Caco-2 (cell line): ENCODE results near the gene EEIG1. TPM values are rescaled to one million over a fixed set of nuclear protein-coding genes. Genes with fewer than 3 reads are reported as not detected.

Experiments used
- BruUV-seq: library from RNA; stranded (reverse); fragments of 400-500 nt; replicated peaks from 2 replicates; lab custom pipeline; 2021; lab: Mats Ljungman, UMichigan
- CTCF ChIA-PET: fragments of 300-600 bp; sonication (Branson Sonifier 250); formaldehyde crosslinking; loops from one replicate; lab custom pipeline; 2022; ENCODE audit warnings: antibody characterized with exemption; lab: Charles Lee
- POLR2A ChIA-PET: fragments of 300-600 bp; sonication (Branson Sonifier 250); formaldehyde crosslinking; loops from one replicate; lab custom pipeline; 2022; ENCODE audit warnings: antibody characterized with exemption; lab: Charles Lee
- DNase-seq, 2 experiments: peaks; one replicate each; pipeline versions ENCODE4 v3.0.0 to v3.0.0-alpha.2; 2020 to 2022
- H3K27me3 ChIP-seq: replicated peaks from 2 replicates; pipeline ENCODE4 v1.6.0; 2011; ENCODE audit warnings: low read length; ENCODE audit not compliant: control insufficient read depth, insufficient read depth
- H3K36me3 ChIP-seq: 2 replicates; pipeline ENCODE4 v1.5.1; 2011; ENCODE audit warnings: low read length; ENCODE audit not compliant: control insufficient read depth, insufficient read depth
- H3K4me1 ChIP-seq: fragments of 250-450 bp; sonication (Bioruptor Pico); 2 replicates; pipeline ENCODE4 v1.5.1; 2020; ENCODE audit warnings: mild to moderate bottlenecking
- H3K4me3 ChIP-seq: 2 replicates; pipeline ENCODE4 v1.5.1; 2011; ENCODE audit warnings: low read depth, mild to moderate bottlenecking, control low read depth, low read length
- H3K9me3 ChIP-seq: fragments of 250-450 bp; sonication (Bioruptor Pico); 2 replicates; pipeline ENCODE4 v1.5.1; 2020; ENCODE audit warnings: mild to moderate bottlenecking, moderate library complexity
- H3K27ac Mint-ChIP-seq: one replicate; pipeline ENCODE4 v1.8.0; 2022; ENCODE audit warnings: mixed read lengths; ENCODE audit not compliant: unreplicated experiment
- H3K27me3 Mint-ChIP-seq: one replicate; pipeline ENCODE4 v1.8.0; 2022; ENCODE audit warnings: mixed read lengths; ENCODE audit not compliant: insufficient read depth, unreplicated experiment
- H3K36me3 Mint-ChIP-seq: one replicate; pipeline ENCODE4 v1.8.0; 2022; ENCODE audit warnings: mild to moderate bottlenecking, mixed read lengths; ENCODE audit not compliant: insufficient read depth, unreplicated experiment
- H3K4me1 Mint-ChIP-seq: one replicate; pipeline ENCODE4 v1.8.0; 2022; ENCODE audit warnings: low read depth, mixed read lengths; ENCODE audit not compliant: unreplicated experiment
- H3K4me3 Mint-ChIP-seq: one replicate; pipeline ENCODE4 v1.8.0; 2022; ENCODE audit warnings: mild to moderate bottlenecking, moderate library complexity, mixed read lengths; ENCODE audit not compliant: unreplicated experiment
- H3K9me3 Mint-ChIP-seq: one replicate; pipeline ENCODE4 v1.8.0; 2022; ENCODE audit warnings: mixed read lengths; ENCODE audit not compliant: unreplicated experiment
- intact Hi-C: fragments of 100-400 bp; cut with micrococcal nuclease; formaldehyde crosslinking; loops from one replicate; pipeline ENCODE4 v1.10.0; 2022; ENCODE audit not compliant: unreplicated experiment
- total RNA-seq: library from RNA; stranded (reverse); gene quantifications from 2 replicates; pipeline ENCODE4 v1.2.3, GENCODE V29; 2022
- TF ChIP-seq, protein P1 (sequence below), 2 experiments: fragments of 200-600 bp in 1 of 2; IDR thresholded peaks; 1 replicate in 1 of 2; 2 replicates in 1 of 2; pipeline versions ENCODE4 v1.5.1 to v1.8.0; 2011 to 2022; ENCODE audit warnings: antibody characterized with exemption in 1 of 2, control low read depth in 1 of 2, inconsistent platforms in 1 of 2, low read depth in 1 of 2, low read length in 1 of 2, mild to moderate bottlenecking in 1 of 2, moderate library complexity in 1 of 2; ENCODE audit not compliant: insufficient read depth in 1 of 2, severe bottlenecking in 1 of 2, unreplicated experiment in 1 of 2

The EEIG1 gene
- total RNA-seq, 1 experiment from 2014 or later = 47.1 TPM

DNA sequence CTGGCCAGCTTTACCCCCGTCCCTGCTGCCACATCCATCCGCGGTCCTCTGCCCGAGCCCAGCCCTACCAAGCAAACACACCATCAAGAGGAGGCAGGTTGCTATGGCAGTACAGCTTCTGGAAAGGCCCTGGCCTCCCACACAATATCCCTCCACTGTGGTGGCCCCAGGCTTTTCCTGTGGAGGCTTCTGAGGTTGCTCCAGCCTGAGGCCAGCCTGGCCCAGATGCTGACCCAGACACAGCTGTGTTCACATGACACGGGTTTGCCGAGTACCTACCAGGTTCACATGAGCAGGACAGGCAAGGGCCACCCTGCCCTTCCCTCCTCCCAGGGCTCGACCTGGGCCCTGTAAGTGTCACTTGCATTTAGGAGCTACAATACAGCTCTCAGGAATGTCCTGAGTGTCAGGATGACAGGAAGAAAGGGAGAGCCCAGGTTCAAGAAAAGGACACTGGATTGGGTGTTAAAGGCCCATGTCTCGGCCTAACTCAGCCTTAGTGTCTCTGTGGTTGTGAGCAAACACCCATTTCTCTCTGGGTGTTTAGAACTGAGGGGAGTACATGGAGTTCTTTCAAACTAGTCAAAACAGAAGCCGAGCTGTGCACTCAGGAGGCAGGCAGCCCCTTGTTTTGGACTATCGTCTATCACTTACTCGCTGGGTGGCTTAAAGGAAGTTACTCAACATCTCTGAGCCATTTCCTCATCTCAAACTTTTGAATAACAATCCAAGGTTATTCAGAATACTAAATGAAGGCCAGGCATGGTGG lies 46.2 kb upstream of the EEIG1 start:
- H3K4me1 Mint-ChIP-seq = no peaks in the 10 kb centered on the region
- Histone ChIP-seq H3K36me3 (no peaks in the 10 kb centered on the region), H3K9me3 (no peaks in the 10 kb centered on the region), H3K27me3 (no peaks in the 10 kb centered on the region), H3K4me3 (no peak overlapping the region), H3K4me1 (no peaks in the 10 kb centered on the region)
- BruUV-seq = no TSS peak
- H3K27me3 Mint-ChIP-seq = no peaks in the 10 kb centered on the region
- ChIA-PET POLR2A (no interaction called here), CTCF (no interaction called here)
- DNase-seq = no peak
- H3K36me3 Mint-ChIP-seq = no peaks in the 10 kb centered on the region
- TF ChIP-seq, protein P1, sequence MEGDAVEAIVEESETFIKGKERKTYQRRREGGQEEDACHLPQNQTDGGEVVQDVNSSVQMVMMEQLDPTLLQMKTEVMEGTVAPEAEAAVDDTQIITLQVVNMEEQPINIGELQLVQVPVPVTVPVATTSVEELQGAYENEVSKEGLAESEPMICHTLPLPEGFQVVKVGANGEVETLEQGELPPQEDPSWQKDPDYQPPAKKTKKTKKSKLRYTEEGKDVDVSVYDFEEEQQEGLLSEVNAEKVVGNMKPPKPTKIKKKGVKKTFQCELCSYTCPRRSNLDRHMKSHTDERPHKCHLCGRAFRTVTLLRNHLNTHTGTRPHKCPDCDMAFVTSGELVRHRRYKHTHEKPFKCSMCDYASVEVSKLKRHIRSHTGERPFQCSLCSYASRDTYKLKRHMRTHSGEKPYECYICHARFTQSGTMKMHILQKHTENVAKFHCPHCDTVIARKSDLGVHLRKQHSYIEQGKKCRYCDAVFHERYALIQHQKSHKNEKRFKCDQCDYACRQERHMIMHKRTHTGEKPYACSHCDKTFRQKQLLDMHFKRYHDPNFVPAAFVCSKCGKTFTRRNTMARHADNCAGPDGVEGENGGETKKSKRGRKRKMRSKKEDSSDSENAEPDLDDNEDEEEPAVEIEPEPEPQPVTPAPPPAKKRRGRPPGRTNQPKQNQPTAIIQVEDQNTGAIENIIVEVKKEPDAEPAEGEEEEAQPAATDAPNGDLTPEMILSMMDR (IDR thresholded peaks at IDR 0.05; ENCODE audit: insufficient read depth in 1 of 2, low read depth in 1 of 2, low read length in 1 of 2, severe bottlenecking in 1 of 2, unreplicated experiment in 1 of 2) = no peak
- intact Hi-C loops = no loop called here
- no peaks in the 10 kb centered on the region for H3K9me3 Mint-ChIP-seq
- no peak overlapping the region for H3K4me3 Mint-ChIP-seq
- H3K27ac Mint-ChIP-seq = no peak overlapping the region

DNA sequence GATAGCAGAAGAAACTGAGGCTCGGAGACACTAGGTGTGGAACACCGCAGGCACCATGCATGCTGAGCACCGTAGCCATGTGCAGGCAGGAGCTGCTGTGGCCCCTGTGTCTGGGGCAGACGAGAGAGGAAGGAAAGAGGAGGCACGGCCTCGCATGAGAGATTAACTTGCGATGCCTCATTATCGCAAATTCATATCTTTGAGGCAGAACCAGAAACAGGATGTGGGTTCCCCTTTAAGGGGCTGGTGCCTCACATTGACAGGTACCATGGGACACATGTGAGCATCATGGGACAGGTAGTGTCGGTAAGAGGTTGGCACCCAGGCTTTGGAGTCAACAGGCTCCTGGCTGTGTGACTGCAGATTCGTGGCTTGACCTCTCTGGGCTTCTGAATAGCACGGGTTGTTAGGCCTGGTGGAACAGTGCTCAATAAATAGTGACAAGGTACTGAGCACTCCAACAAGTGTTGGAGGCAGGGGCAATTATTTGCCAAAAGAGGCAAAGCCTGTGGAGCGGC lies 45.5 kb upstream of the EEIG1 start:
- ChIA-PET CTCF (interaction anchor here (1.1 kb wide), 1 partner anchor 71 kb away, joined by 3 read pairs; no protein-coding TSS in a partner anchor), POLR2A (no interaction called here)
- Histone ChIP-seq H3K36me3 (no peaks in the 10 kb centered on the region), H3K4me3 (no peak overlapping the region), H3K9me3 (no peaks in the 10 kb centered on the region), H3K27me3 (no peaks in the 10 kb centered on the region), H3K4me1 (no peaks in the 10 kb centered on the region)
- Mint-ChIP-seq H3K4me1 (no peaks in the 10 kb centered on the region), H3K27me3 (no peaks in the 10 kb centered on the region), H3K36me3 (no peaks in the 10 kb centered on the region), H3K27ac (no peak overlapping the region), H3K4me3 (no peak overlapping the region), H3K9me3 (no peaks in the 10 kb centered on the region)
- TF ChIP-seq, protein P1 (IDR thresholded peaks at IDR 0.05; ENCODE audit: insufficient read depth in 1 of 2, low read depth in 1 of 2, low read length in 1 of 2, severe bottlenecking in 1 of 2, unreplicated experiment in 1 of 2) = no peak
- no peak for DNase-seq
- BruUV-seq = no TSS peak
- intact Hi-C loops = no loop called here

DNA sequence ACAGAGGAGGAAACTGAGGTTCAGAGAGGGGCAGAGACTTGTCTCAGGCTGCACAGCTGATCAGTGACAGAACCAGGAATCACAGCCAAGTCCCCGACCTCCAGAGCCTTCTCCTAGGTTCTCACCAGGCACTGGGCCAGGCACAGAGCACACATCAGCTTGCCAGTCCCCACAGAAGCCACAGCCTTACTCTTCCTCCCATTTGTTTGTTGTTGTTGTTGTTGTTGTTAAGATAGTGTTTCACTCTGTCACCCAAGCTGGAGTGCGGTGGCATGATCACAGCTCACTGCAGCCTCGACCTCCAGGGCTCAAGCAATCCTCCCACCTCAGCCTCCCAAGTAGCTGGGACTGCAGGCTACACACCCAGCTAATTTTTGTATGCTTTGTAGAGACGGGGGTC lies 44.9 kb upstream of the EEIG1 start:
- DNase-seq = no peak
- H3K27me3 Mint-ChIP-seq = no peaks in the 10 kb centered on the region
- no peaks in the 10 kb centered on the region for H3K9me3 Mint-ChIP-seq
- Histone ChIP-seq H3K4me3 (no peak overlapping the region), H3K9me3 (no peaks in the 10 kb centered on the region), H3K27me3 (no peaks in the 10 kb centered on the region), H3K36me3 (no peaks in the 10 kb centered on the region), H3K4me1 (no peaks in the 10 kb centered on the region)
- BruUV-seq = no TSS peak
- ChIA-PET POLR2A (no interaction called here), CTCF (interaction anchor here (1.1 kb wide), 1 partner anchor 71 kb away, joined by 3 read pairs; no protein-coding TSS in a partner anchor)
- intact Hi-C loops = no loop called here
- no peak overlapping the region for H3K27ac Mint-ChIP-seq
- TF ChIP-seq, protein P1 (IDR thresholded peaks at IDR 0.05; ENCODE audit: insufficient read depth in 1 of 2, low read depth in 1 of 2, low read length in 1 of 2, severe bottlenecking in 1 of 2, unreplicated experiment in 1 of 2) = no peak
- no peaks in the 10 kb centered on the region for H3K36me3 Mint-ChIP-seq
- no peaks in the 10 kb centered on the region for H3K4me1 Mint-ChIP-seq
- H3K4me3 Mint-ChIP-seq = no peak overlapping the region
